GM18505 (cell line): ENCODE data around the gene FUT6.

Experiments used
- ATAC-seq: cut with Tn5 transposase; IDR thresholded peaks from one replicate; pipeline ENCODE4 v1.9.1; 2021; ENCODE audit not compliant: unreplicated experiment
- POLR2A ChIP-seq: IDR thresholded peaks from 4 replicates; pipeline ENCODE4 v1.6.1; 2011; ENCODE audit warnings: borderline replicate concordance; ENCODE audit not compliant: insufficient read depth, insufficient read length; ENCODE audit errors: extremely low read depth

Gene FUT6

DNA sequence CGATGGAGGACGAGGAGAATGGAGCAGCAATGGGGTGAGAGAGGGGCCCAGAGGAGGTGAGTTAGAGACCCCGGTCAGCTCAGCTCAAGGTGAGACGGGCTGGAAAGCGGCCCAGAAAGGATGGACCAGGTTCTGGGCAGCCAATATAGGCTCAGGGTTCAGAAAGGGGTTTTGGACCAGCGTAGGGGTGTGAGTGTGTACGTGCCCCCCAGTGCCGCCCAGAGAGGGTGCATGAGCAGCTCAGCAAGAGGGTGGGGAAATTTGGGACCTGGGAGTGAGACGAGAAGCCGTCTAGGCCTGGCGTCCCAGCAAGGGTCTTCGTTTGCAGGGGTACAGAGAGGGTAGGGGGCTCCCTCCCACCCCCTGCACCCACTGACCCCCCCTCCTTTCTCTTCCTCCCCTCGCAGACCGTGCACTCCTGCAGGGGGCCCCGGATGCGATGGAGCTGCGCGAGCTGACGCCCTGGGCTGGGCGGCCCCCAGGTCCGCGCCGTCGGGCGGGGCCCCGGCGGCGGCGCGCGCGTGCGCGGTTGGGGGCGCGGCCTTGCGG lies 12.1 kb downstream of the FUT6 start:
- TF ChIP-seq POLR2A = no peak
- ATAC-seq = no peak

- no peak for TF ChIP-seq POLR2A
- ATAC-seq = no peak
Observed at GRCh38 chr19:5826531-5827341, 12.8 kb downstream of the FUT6 start.

DNA sequence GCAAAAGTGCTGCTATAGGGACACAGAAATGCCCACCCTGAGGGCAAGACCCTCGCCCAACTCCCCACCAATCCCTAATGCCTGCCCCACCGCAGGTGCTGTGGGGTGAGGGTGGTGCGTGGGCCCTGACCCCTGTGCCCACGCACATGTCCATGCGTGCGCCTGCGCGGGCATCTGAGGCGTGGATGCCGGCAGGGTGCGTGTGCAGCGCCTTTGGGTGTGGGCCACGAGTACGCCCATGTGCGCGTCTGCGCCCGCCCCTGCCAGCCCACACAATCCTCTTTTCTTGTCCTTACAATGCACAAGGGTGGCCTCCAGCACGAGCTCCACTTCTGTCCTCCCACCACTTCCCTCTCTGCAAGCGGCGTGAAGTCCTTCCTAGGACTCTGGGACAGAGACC lies 14.3 kb downstream of the FUT6 start:
- TF ChIP-seq POLR2A = no peak
- ATAC-seq = no peak

GRCh38 chr19:5824751-5825150 lies 14.8 kb downstream of the FUT6 start:
- TF ChIP-seq POLR2A = no peak
- ATAC-seq = no peak

DNA sequence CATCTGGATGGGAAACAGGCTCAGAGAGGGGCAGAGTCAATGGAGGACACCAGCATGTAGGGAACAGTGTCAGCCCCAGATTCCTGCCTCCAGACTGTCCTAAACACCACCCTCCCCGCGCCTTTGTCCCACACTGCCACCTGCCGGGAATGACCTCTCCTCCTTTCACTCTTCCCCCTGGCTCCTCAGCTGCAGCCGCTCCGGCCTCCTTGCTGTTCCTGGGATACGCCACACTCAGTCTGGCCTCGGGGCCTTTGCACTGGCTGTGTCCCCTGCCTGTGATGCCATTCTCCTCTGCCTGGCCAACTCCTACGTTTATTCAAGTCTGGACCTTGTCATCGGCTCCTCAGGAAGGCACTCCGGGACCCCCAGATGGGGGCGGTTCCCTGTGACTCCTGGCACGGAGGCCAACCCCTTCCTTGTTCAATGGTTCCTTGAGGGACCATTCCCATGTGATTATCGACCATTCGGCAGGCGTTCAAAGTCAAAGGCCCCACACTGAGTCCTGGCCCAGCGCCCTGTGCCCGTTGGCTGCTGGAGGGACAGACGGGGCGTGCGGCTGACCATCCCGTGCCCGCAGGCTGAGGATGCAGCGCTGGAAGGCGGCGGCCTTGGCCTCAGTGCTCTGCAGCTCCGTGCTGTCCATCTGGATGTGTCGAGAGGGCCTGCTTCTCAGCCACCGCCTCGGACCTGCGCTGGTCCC lies 15.8 kb downstream of the FUT6 start:
- no peak for ATAC-seq
- no peak for TF ChIP-seq POLR2A

DNA sequence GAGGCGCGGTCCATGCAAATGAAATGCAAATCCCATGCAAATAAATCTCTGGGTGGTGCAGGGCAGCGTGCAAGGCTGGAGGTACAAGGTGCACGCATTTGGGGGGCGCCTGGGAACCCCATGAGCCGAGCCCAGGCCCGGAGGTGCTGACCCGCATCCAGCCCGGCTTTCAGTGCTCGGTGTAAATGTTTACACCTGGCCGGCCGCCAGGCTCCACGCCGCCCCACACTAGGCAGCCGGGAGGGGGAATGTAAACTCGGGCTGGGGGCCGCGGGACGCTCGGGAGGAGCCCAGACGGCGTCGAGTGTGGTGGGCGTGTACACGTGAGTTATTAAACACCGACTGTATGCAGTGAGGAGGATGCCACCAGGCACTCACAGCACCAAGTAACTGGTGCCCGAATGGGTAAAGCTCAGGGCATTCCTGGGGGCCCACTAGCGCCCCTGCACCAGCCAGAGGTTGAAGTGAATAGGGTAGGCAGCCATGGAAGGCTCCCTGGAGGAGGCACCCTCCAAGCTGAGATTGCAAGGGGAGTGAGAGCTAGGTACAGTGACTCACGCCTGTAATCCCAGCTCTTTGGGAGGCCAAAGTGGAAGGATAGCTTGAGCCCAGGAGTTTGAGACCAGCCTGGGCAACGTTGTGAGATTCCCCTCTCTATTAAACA lies 17.2 kb downstream of the FUT6 start:
- no peak for TF ChIP-seq POLR2A
- ATAC-seq = no peak

GRCh38 chr19:5821521-5822180 lies 17.9 kb downstream of the FUT6 start:
- no peak for TF ChIP-seq POLR2A
- ATAC-seq = no peak

- ATAC-seq = no peak
- TF ChIP-seq POLR2A = no peak
Observed at GRCh38 chr19:5820785-5821184, 18.7 kb downstream of the FUT6 start.

GRCh38 chr19:5818594-5818993 lies 20.9 kb downstream of the FUT6 start:
- TF ChIP-seq POLR2A = no peak
- no peak for ATAC-seq

GRCh38 chr19:5817218-5817617 lies 22.3 kb downstream of the FUT6 start:
- no peak for TF ChIP-seq POLR2A
- ATAC-seq = no peak

- no peak for TF ChIP-seq POLR2A
- ATAC-seq = no peak
Observed at GRCh38 chr19:5814852-5815246, 24.7 kb downstream of the FUT6 start.

DNA sequence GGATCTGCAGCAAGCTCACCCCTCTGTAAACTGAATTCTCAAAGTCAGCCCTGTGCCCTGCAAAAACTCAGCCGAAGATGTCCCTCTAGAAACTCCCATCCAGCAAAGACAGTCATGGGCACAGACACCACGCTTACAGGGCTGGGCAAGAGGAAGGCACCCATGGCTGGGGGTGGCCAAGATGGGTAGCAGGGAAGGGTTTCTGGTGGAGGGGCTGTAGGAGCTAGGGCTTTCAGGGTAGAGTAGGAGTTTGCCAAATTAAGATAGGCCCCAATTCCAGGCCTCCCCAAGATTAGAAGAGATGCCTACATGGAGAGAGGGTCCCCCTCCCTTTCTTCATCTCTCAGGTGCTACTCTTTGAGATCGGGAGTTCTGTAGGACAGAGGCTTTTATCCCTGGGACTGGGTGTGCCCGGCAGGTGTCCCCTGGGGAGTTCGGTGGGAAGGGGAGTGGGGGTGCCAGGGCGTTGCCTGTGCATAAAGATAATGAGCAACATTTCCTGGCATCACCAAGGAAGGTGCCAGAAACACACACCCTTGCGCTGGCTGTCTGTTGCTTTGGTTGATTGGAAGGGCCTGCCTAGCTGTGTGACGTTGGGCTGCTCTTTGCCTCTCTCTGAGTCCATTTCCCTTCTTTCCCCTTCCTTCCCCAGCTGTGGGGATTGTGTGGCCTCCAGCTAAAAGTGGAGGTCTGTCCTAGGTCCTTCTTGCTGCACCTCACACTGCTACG lies 25.2 kb downstream of the FUT6 start:
- no peak for TF ChIP-seq POLR2A
- no peak for ATAC-seq

DNA sequence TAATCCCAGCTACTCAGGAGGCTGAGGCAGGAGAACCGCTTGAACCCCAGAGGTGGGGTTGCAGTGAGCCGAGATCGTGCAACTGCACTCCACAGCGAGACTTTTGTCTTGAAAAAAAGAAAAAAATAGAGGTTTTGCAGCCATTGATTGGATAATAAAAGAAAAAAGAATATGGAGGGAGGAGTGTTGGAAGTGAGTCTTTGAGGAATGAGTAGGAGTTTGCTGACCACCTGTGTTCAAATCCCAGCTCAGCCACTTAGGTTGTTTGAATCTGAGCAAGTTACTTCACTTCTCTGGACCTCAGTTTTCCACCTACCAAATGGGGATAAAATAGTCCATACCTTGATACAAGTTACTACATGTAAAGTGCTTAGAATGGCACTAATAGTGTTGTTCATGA lies 28.4 kb downstream of the FUT6 start:
- no peak for ATAC-seq
- TF ChIP-seq POLR2A = no peak

DNA sequence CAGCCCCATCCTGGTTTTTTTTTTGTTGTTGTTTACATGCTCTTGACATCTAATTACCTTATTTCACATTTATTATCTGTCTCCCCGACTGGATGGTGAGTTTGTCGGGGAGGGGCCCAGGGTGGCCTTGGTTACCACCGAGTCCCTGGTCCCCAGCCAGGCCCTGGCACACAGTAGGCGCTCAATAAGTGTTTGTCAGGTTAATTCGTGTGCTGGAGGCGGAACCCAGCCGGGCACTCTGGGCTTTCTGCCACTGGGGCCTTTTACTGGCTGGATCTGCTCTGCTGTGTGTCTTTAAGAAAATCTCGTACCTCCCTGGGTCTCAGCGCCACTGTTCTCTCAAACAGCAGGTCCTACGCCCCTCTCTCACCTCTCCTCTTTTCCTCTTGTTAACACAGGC lies 30.0 kb downstream of the FUT6 start:
- TF ChIP-seq POLR2A = no peak
- no peak for ATAC-seq
